GM18511 (cell line): Measurements from ENCODE around the gene ERRFI1.
"Not testable (repeated sequence)": the region's sequence is repeated elsewhere in the genome, so short reads cannot be mapped to it uniquely, and the experiment has no call there.

ENCODE experiments used
- ATAC-seq: cut with Tn5 transposase; IDR thresholded peaks from one replicate; pipeline ENCODE4 v1.9.1; 2021; ENCODE audit warnings: mild to moderate bottlenecking, moderate library complexity; ENCODE audit not compliant: unreplicated experiment

ERRFI1 gene

GRCh38 chr1:7980984-7981383, 45.1 kb downstream of the ERRFI1 start:
- ATAC-seq, result no peak

GRCh38 chr1:7975212-7975865, 50.8 kb downstream of the ERRFI1 start:
- ATAC-seq, result no peak

- ATAC-seq, result no peak
These were observed 53.0 kb downstream of the ERRFI1 start for GRCh38 chr1:7973086-7973485.

DNA sequence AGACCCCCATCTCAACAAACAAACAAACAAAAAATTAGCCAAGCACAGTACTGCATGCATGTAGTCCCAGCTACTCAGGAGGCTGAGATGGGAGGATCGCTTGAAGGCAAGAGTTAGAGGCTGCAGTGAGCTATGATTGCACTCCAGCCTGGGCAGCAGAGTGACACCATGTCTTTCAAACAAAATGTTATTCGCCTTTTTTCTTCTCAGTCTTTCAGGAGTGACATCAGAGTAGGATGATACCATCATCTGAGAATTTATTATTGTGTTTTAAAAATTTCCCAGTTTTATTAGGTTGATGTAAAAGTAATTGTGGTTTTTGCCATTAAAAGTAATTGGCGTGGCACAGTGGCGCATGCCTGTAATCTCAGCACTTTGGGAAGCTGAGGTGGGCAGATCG, 53.8 kb downstream of the ERRFI1 start:
- no peak for ATAC-seq

DNA sequence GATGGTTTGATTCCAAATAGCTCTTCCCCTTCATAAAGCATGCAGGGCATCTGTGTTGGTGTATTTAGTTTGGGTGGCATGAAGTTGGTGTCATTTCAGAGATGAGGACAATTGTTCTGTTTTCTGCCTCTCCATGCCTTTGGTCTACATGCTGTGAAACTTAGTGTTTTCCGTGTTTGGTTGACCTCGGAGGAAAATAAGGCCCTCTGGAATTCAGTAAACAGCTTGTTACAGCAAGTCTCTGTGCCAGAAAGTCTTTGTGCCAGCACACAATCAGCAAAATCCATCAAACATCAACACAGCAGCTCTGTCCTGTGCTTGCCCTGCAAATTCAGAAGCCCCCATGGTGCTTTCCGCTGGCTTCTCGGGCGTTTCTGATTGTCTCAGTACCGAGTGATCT, 55.1 kb downstream of the ERRFI1 start:
- ATAC-seq, result no peak

DNA sequence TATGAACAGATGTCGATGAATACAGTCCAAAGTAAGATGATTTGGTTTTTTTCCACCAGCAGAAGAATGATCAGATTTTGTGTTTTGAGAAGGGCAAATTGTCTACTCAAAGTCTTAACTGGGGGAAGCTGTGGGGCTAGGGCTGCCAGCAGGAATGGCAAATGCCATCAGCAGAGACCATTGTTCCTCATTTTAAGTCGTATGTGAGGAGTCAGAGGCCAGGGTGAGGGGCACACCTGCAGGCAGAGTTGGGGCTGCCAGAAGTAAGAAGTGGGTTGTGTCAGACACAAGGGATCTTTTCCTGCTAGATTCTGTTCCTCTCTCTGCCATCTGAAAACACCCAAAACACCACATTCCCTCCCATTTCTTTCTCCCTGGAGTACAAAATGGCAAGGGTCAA, 55.9 kb downstream of the ERRFI1 start:
- no peak for ATAC-seq

- ATAC-seq, result no peak
These were observed 58.5 kb downstream of the ERRFI1 start for GRCh38 chr1:7967651-7968050.

DNA sequence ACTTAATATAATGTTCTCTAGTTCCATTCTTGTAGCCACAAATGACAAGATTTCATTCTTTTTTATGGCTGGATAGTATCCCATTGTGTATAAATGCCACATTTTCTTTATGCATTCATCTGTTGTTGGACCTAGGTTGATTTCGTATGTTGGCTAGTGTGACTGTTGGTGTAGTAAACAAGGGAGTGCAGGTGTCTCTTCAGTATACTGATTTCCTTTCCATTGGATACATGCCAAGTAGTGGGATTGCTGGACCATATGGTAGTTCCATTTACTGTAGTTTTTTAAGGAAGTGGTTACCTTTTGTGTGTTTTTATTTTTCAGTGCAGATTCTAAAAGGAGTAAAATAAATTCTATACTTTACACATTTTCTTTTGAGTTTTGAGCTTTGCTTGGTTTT, 58.9 kb downstream of the ERRFI1 start:
- no peak for ATAC-seq

- ATAC-seq, result no peak
These were observed 61.6 kb downstream of the ERRFI1 start for GRCh38 chr1:7964476-7964875.

- ATAC-seq, result not testable (repeated sequence)
These were observed 62.3 kb downstream of the ERRFI1 start for GRCh38 chr1:7963841-7964240.

DNA sequence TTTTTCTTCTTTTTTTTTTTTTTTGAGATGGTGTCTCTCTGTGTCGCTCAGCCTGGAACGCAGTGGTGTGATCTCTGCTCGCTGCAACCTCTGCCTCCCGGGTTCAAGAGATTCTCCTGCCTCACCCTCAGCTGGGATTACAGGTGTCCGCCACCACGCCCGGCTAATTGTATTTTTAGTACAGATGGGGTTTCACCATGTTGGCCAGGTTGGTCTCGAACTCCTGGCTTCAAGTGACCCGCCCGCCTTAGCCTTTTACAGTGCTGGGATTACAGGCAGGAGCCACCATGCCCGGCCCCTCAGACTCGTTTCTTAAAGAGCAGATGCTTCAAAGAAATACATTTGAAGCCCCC, 62.8 kb downstream of the ERRFI1 start:
- not testable (repeated sequence) for ATAC-seq

- no peak for ATAC-seq
These were observed 63.3 kb downstream of the ERRFI1 start for GRCh38 chr1:7962636-7963377.

DNA sequence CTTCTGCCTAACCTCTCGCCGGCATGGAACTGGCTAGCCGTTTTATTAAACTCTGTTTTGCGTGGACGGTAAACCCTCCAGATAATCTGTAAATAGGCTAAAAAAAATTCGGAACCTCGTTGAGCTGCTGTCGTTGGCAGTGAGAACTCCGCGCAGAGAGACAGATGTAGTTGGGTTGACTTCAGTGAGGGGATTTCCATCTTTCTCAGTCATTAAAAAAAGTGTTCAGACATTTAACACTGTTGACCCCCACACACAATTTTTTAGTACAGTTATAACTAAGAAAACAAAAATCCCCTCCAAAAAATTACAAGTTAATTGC, 64.1 kb downstream of the ERRFI1 start:
- ATAC-seq, result peak; percentile 12
